H1 (cell line): ENCODE measurements around the gene SMARCAL1. TPM values are rescaled to one million over a fixed set of nuclear protein-coding genes. Genes with fewer than 3 reads are reported as not detected.

ENCODE experiments used
- CTCF ChIA-PET: fragments of 300-600 bp; sonication (Branson Sonifier 250); formaldehyde crosslinking; loops from one replicate; lab custom pipeline; 2021; ENCODE audit not compliant: partially characterized antibody; lab: Charles Lee
- POLR2A ChIA-PET: fragments of 300-600 bp; sonication (Branson Sonifier 250); formaldehyde crosslinking; loops from one replicate; lab custom pipeline; 2021; ENCODE audit warnings: inconsistent platforms; ENCODE audit not compliant: partially characterized antibody; lab: Charles Lee
- DNase-seq, 2 experiments: peaks; one replicate each; pipeline versions ENCODE4 v3.0.0 to v3.0.0-alpha.2; 2010 to 2022; ENCODE audit warnings: low spot score in 2 of 2, low read depth in 1 of 2, mixed read lengths in 1 of 2
- FAIRE-seq: peaks from 2 replicates; lab custom pipeline; 2011; peaks lifted over from hg19 to GRCh38; lab: Jason Lieb, UNC
- H2AFZ ChIP-seq: 2 replicates; pipeline ENCODE4 v1.8.1; 2012; ENCODE audit warnings: low read length, inconsistent platforms
- H2AK5ac ChIP-seq: 2 replicates; pipeline ENCODE4 v1.6.1; 2013; ENCODE audit warnings: low read depth, low read length
- H2BK120ac ChIP-seq: replicated peaks from 2 replicates; pipeline ENCODE3; 2013; ENCODE audit warnings: low read depth, low read length, inconsistent platforms
- H2BK12ac ChIP-seq: 2 replicates; pipeline ENCODE4 v1.6.1; 2013; ENCODE audit warnings: low read depth, low read length
- H2BK15ac ChIP-seq: 2 replicates; pipeline ENCODE4 v1.6.1; 2013; ENCODE audit warnings: low read length
- H2BK20ac ChIP-seq: 2 replicates; pipeline ENCODE4 v1.6.1; 2013; ENCODE audit warnings: low read length
- H2BK5ac ChIP-seq: 2 replicates; pipeline ENCODE4 v1.6.1; 2013; ENCODE audit warnings: low read depth, low read length
- H3K14ac ChIP-seq: 2 replicates; pipeline ENCODE4 v1.6.1; 2013; ENCODE audit warnings: inconsistent platforms; ENCODE audit not compliant: insufficient read length
- H3K18ac ChIP-seq: 2 replicates; pipeline ENCODE4 v1.6.1; 2013; ENCODE audit warnings: low read length; ENCODE audit errors: extremely low read depth
- H3K23ac ChIP-seq: 2 replicates; pipeline ENCODE4 v1.6.1; 2013; ENCODE audit warnings: inconsistent platforms; ENCODE audit not compliant: insufficient read length
- H3K23me2 ChIP-seq: 2 replicates; pipeline ENCODE4 v1.6.1; 2013; ENCODE audit warnings: low read depth, low read length
- H3K27ac ChIP-seq: 2 replicates; pipeline ENCODE4 v1.6.1; 2011; ENCODE audit warnings: low read depth, low read length, inconsistent platforms
- H3K27me3 ChIP-seq, 4 experiments: replicated peaks in 1 of 4; 1 replicate in 1 of 4; 2 replicates in 3 of 4; pipeline versions ENCODE4 v1.6.1 to v1.8.1; 2011 to 2013; ENCODE audit warnings: low read length in 3 of 4, mild to moderate bottlenecking in 3 of 4, inconsistent platforms in 2 of 4, mixed read lengths in 2 of 4, moderate library complexity in 1 of 4; ENCODE audit not compliant: control insufficient read depth in 3 of 4, insufficient read depth in 3 of 4; ENCODE audit errors: extremely low read depth in 1 of 4
- H3K36me3 ChIP-seq, 4 experiments: 2 replicates each; pipeline versions ENCODE4 v1.6.1 to v1.8.1; 2011 to 2013; ENCODE audit warnings: mild to moderate bottlenecking in 4 of 4, low read length in 3 of 4, moderate library complexity in 2 of 4, control low read depth in 1 of 4, inconsistent platforms in 1 of 4; ENCODE audit not compliant: insufficient read depth in 4 of 4, control insufficient read depth in 2 of 4
- H3K4ac ChIP-seq: replicated peaks from 2 replicates; pipeline ENCODE3; 2013; ENCODE audit warnings: low read length, low read depth, mixed read lengths, inconsistent platforms; ENCODE audit not compliant: insufficient read length
- H3K4me1 ChIP-seq, 4 experiments: replicated peaks in 1 of 4; 1 replicate in 1 of 4; 2 replicates in 3 of 4; pipeline versions ENCODE4 v1.6.1 to v1.8.1; 2011 to 2013; ENCODE audit warnings: low read length in 3 of 4, inconsistent platforms in 2 of 4, mixed read lengths in 1 of 4; ENCODE audit not compliant: insufficient read depth in 4 of 4, control insufficient read depth in 3 of 4
- H3K4me2 ChIP-seq, 2 experiments: 2 replicates each; pipeline versions ENCODE4 v1.6.1 to v1.8.1; 2011 to 2013; ENCODE audit warnings: low read depth in 2 of 2, low read length in 2 of 2, control low read depth in 1 of 2, inconsistent platforms in 1 of 2, mild to moderate bottlenecking in 1 of 2; ENCODE audit not compliant: insufficient read depth in 1 of 2
- H3K4me3 ChIP-seq, 4 experiments: fragments of 200-600, 300-600 bp in 1 of 4; sonication (generic), shearing (Covaris generic), sonication (Bioruptor Twin) in 1 of 4; 2 replicates each; pipeline versions ENCODE4 v1.5.1 to v1.8.1; 2011 to 2016; ENCODE audit warnings: low read length in 4 of 4, low read depth in 3 of 4, control low read depth in 2 of 4, inconsistent platforms in 2 of 4, mild to moderate bottlenecking in 2 of 4, mixed read lengths in 1 of 4, moderate library complexity in 1 of 4; ENCODE audit not compliant: insufficient read depth in 2 of 4; ENCODE audit errors: extremely low read depth in 1 of 4
- H3K56ac ChIP-seq: replicated peaks from 2 replicates; pipeline ENCODE3; 2013; ENCODE audit warnings: low read depth, mild to moderate bottlenecking, mixed read lengths, low read length, inconsistent platforms; ENCODE audit not compliant: insufficient read length
- H3K79me1 ChIP-seq: 2 replicates; pipeline ENCODE4 v1.6.1; 2013; ENCODE audit warnings: low read depth, low read length, control low read depth
- H3K79me2 ChIP-seq, 2 experiments: 2 replicates each; pipeline versions ENCODE4 v1.6.1 to v1.8.1; 2012 to 2013; ENCODE audit warnings: low read length in 2 of 2, mild to moderate bottlenecking in 2 of 2, inconsistent platforms in 1 of 2; ENCODE audit not compliant: insufficient read depth in 2 of 2, control insufficient read depth in 1 of 2
- H3K9ac ChIP-seq, 4 experiments: replicated peaks in 1 of 4; 1 replicate in 1 of 4; 2 replicates in 3 of 4; pipeline versions ENCODE4 v1.6.1 to v1.8.1; 2011 to 2013; ENCODE audit warnings: low read depth in 3 of 4, low read length in 3 of 4, control low read depth in 2 of 4, mild to moderate bottlenecking in 2 of 4, moderate library complexity in 2 of 4, inconsistent platforms in 1 of 4; ENCODE audit errors: extremely low read depth in 1 of 4
- H3K9me3 ChIP-seq, 2 experiments: 2 replicates each; pipeline versions ENCODE4 v1.6.1 to v1.8.1; 2012 to 2013; ENCODE audit warnings: mild to moderate bottlenecking in 2 of 2, moderate library complexity in 2 of 2, control low read depth in 1 of 2, inconsistent platforms in 1 of 2, low read depth in 1 of 2, low read length in 1 of 2, mixed read lengths in 1 of 2; ENCODE audit not compliant: insufficient read depth in 2 of 2
- H4K20me1 ChIP-seq, 2 experiments: replicated peaks in 1 of 2; 2 replicates each; pipeline versions ENCODE3 to v1.8.1; 2011 to 2013; ENCODE audit warnings: inconsistent platforms in 2 of 2, low read length in 2 of 2, mild to moderate bottlenecking in 1 of 2; ENCODE audit not compliant: insufficient read depth in 2 of 2, control insufficient read depth in 1 of 2
- H4K5ac ChIP-seq: 2 replicates; pipeline ENCODE4 v1.6.1; 2013; ENCODE audit warnings: low read length, low read depth, mixed read lengths, inconsistent platforms; ENCODE audit not compliant: insufficient read length
- H4K8ac ChIP-seq: 2 replicates; pipeline ENCODE4 v1.8.0; 2013; ENCODE audit warnings: mild to moderate bottlenecking, moderate library complexity, low read length, inconsistent platforms; ENCODE audit not compliant: insufficient read depth; ENCODE audit errors: extremely low read depth
- H4K91ac ChIP-seq: replicated peaks from 2 replicates; pipeline ENCODE3; 2013; ENCODE audit warnings: low read length, mixed read lengths, inconsistent platforms; ENCODE audit not compliant: insufficient read length
- BACH1 ChIP-seq: IDR thresholded peaks from 2 replicates; pipeline ENCODE4 v1.6.1; 2012; ENCODE audit warnings: low read length, improper control_type of control experiment
- JUN ChIP-seq: IDR thresholded peaks from 2 replicates; pipeline ENCODE4 v1.6.1; 2011; ENCODE audit warnings: low read depth, mild to moderate bottlenecking, improper control_type of control experiment, low read length
- KDM1A ChIP-seq: fragments of 200-600, 300-600 bp; sonication (generic); IDR thresholded peaks from 2 replicates; pipeline ENCODE4 v1.7.1; 2016; ENCODE audit warnings: mild to moderate bottlenecking, low read length, borderline replicate concordance
- KDM5A ChIP-seq: fragments of 200-600 bp; IDR thresholded peaks from 2 replicates; pipeline ENCODE4 v1.7.1; 2012; ENCODE audit warnings: mild to moderate bottlenecking, low read length, inconsistent platforms, mixed read lengths
- WGBS, 2 experiments: shearing (Covaris generic) in 1 of 2; methylation state at CpG; one replicate each; pipeline versions ENCODE4 v1.1.6 to v1.1.7; 2013 to 2015; ENCODE audit warnings: low lambda C conversion rate in 2 of 2, mixed read lengths in 2 of 2, inconsistent platforms in 1 of 2, low coverage in 1 of 2, missing lambda C conversion rate in 1 of 2; ENCODE audit not compliant: insufficient replicate concordance in 2 of 2, insufficient coverage in 1 of 2, insufficient read length in 1 of 2; ENCODE audit errors: extremely low coverage in 1 of 2, missing lambda C conversion rate in 1 of 2; 5-methylcytosine and 5-hydroxymethylcytosine counted together
- polyA plus RNA-seq, 7 experiments: library from polyadenylated mRNA; depleted of rRNA in 3 of 7; stranded (reverse) in 5 of 7; unstranded in 2 of 7; fragments of >200 nt in 5 of 7; fragments of 200-250 nt in 2 of 7; gene quantifications; 1 replicate in 5 of 7; 2 replicates in 1 of 7; 4 replicates in 1 of 7; pipeline versions ENCODE4 v1.2.1 to v1.2.3, GENCODE V29; 2011 to 2013; ENCODE audit warnings: missing spikeins in 2 of 7, mixed read lengths in 2 of 7
- total RNA-seq: library from RNA; stranded (reverse); fragmentation: NEBNext Ultra II Directional; extraction: Animal tissue kit (Norgen Biotek cat#: 25700); gene quantifications from 2 replicates; pipeline ENCODE4 v1.2.1, GENCODE V29; 2021

SMARCAL1 gene
- total and polyA plus RNA-seq, 2 of the 8 experiments (the other 6 are each of a cell fraction or from before 2014, with no cell fraction given) = 17.6 to 17.9 TPM

DNA sequence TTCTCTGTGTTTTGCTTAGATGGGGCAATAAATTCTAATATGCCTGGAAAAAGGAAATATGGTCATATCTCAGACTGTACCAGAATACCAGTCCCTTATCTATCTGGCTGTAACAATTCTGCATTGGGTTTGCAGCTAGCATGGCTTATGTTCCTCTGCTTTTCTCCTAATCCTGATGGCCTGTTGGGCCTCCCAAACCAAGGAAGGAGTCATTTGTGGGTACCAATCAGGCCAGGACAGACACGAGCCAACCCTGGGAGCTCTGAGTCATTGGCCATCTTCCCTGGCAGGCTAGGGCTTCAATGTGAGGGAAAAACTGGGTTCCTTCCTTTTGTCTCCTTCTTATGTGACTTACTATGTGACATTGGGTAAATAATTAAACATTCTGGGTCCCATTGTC, 12.0 kb downstream of the SMARCAL1 start:
- DNase-seq (no peak), FAIRE-seq (no peak)
- ChIA-PET POLR2A (interaction anchor here (1.2 kb wide), 1 partner anchor 11 kb away, joined by 3 read pairs; no protein-coding TSS in a partner anchor), CTCF (interaction anchor here (1.1 to 1.4 kb wide), 3 partner anchors 8 to 98 kb away, joined by 3 to 4 read pairs (median 3); no protein-coding TSS in a partner anchor)
- H3K14ac ChIP-seq = no peak overlapping the region
- no peak overlapping the region for H3K27ac ChIP-seq
- no peak overlapping the region for H3K9ac ChIP-seq
- H2BK5ac ChIP-seq = no peak overlapping the region
- H4K8ac ChIP-seq = no peak overlapping the region
- no peak overlapping the region for H2BK120ac ChIP-seq
- H3K4ac ChIP-seq = no peak overlapping the region
- no peak overlapping the region for H4K91ac ChIP-seq
- H2BK15ac ChIP-seq = no peak overlapping the region
- H3K4me1 ChIP-seq = no peaks in the 10 kb centered on the region
- no peak overlapping the region for H4K5ac ChIP-seq
- TF ChIP-seq KDM1A (no peak), JUN (no peak), KDM5A (no peak), BACH1 (no peak)
- TF ChIP-seq, all 59 proteins: peak for 0
- Histone ChIP-seq H3K56ac (no peak overlapping the region), H3K79me2 (no peaks in the 10 kb centered on the region), H2AK5ac (no peak overlapping the region), H2BK20ac (no peak overlapping the region), H2AFZ (no peak overlapping the region), H3K4me2 (no peak overlapping the region), H4K20me1 (no peaks in the 10 kb centered on the region), H3K23ac (no peak overlapping the region), H3K27me3 (no peaks in the 10 kb centered on the region), H2BK12ac (no peak overlapping the region), H3K36me3 (peaks cover 2 to 39% (median 9%) of the 10 kb centered on the region in 4 experiments; a peak in 5 of 8 replicates), H3K79me1 (no peaks in the 10 kb centered on the region), H3K4me3 (no peak overlapping the region), H3K9me3 (no peaks in the 10 kb centered on the region), H3K23me2 (no peaks in the 10 kb centered on the region), H3K18ac (no peak overlapping the region)
- WGBS, 2 experiments = 86% methylated on average over 1 of the region's 1 CpG; no CpG with 5 or more reads in 1 of the 2 experiments
